ENCODE results near the gene FXYD1.

- no peak for TF ChIP-seq CTCF (IDR thresholded peaks at IDR 0.05; ENCODE audit: low read length)
- no peak for TF ChIP-seq EZH2 (optimal IDR thresholded peaks at IDR 0.05; ENCODE audit: low read depth, low read length)
- no peak for TF ChIP-seq EZH2phosphoT487 (IDR thresholded peaks at IDR 0.05; ENCODE audit: low read length)
Measured at GRCh38 chr19:35161434-35161743, 22.8 kb downstream of the FXYD1 start.
